Stimulated activated CD4-positive, alpha-beta T cell treated with anti-CD3 and anti-CD28 coated beads, Interleukin-12 subunit alpha, Interleukin-12 subunit beta, amount 100 ng/mL, for 24 hours (primary cell): Measurements from ENCODE around the gene MTCL1.

ENCODE experiments used
- DNase-seq, 2 experiments: peaks; one replicate each; pipeline ENCODE4 v3.0.0-alpha.2; 2020; ENCODE audit warnings: low read depth in 2 of 2

MTCL1 gene

DNA sequence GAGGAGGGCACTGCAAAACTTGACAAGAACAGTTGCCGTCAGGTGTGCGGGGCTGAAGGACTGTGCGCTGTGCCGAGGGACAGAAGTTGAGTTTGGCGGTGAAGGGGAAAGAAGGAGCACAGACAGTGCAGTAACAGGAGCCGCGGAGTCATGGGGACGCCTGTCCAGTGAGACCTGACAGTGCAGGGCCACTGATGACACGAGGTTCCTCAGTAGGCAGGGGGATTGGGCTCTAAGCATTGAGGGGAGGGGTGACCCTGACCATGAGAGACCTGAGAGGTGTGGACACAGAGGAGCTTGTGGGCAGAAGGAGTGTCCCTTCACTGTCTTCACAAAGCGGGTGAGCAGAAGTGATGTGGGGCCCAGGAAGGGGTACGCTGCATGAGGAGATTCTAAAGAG is 104.8 kb downstream of the MTCL1 start:
- DNase-seq = no peak

DNA sequence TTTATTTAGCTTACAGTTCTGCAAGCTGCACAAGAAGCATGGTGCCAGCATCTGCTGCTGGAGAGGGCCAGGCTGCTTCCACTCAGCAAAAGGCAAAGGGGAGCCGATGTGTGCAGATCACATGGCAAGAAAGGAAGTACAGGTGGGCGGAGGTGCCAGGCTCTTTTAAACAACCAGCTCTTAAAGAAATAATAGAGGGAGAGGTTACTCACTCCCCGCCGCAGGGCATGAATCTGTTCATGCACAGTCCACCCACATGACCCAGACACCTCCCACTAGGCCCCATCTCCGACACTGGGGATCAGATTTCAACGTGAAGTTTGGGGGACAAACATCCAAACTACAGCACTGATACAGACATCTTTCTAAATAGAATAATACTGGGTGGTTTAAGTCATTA is 105.8 kb downstream of the MTCL1 start:
- no peak for DNase-seq

DNA sequence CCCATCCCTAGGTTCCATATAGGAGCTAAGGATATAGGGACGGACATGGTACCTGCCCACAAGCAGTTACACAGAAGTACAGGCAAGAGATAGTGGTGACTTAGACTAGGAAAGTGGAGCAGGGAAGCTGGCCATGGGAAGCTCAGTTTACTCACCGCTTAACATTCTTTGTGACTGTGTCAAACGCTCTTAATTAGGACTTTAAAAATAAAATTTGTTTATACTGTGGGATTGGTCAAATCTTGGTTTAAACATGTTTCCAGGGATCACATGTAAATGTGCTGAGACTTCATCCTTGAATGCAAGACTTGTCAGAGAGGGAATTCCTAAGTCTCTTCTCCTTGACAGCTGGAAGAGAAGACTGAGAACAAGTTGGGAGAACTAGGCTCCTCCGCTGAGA is 107.3 kb downstream of the MTCL1 start:
- no peak for DNase-seq

DNA sequence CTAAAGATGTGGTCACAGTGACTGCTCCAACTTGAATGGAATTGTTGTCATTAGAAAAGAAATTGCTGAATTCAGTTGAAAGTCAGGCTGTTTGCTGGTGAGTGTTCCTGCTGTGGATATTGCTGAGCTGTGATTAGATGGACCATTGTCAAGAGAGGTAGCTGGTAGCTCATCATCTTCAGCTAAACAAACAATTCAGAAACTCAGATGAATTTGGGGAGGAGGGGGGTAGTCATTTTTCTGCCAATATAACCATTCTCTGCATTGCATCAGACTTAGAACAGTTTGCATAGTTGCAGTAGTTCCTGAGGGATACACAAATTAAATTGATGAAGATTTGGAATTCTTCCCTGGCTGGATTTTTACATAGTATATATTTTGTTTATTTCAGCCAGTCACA is 108.3 kb downstream of the MTCL1 start:
- no peak for DNase-seq

DNA sequence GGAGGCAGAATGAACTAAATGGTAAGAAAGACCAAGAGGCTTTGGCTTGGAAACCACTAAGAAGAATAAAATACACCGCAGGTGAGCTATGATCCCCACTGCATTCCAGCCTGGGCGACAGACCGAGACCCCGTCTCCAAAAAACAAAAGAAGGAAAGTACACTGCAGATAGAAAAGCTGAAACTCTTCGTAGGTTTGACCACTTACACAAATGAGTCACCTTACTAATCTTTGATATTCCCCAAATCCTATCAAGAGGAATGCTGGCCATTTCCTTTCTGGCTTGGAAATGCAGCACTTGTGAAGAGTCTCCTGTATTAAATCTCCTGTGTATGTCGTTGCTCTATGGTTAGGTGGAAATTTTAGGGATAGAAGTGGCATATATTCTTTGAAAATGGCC is 108.8 kb downstream of the MTCL1 start:
- no peak for DNase-seq

DNA sequence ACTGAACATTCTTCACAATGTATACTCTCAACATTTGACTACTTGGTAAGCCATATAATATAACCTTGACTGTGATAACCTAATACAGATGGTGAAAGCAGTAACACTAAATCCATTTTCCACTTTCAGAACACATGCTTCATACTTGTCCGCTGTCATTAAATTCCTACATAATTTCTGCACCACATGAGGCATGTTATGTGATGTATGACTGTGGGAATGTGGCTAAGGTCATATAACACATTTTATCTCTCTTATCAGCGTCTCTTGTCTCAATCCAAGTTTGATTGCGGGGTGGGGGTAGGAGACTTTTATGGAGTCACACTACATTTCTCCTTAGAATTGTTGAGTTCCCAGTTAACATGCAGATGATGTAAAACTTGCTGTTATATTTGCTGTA is 110.9 kb downstream of the MTCL1 start:
- DNase-seq = no peak

DNA sequence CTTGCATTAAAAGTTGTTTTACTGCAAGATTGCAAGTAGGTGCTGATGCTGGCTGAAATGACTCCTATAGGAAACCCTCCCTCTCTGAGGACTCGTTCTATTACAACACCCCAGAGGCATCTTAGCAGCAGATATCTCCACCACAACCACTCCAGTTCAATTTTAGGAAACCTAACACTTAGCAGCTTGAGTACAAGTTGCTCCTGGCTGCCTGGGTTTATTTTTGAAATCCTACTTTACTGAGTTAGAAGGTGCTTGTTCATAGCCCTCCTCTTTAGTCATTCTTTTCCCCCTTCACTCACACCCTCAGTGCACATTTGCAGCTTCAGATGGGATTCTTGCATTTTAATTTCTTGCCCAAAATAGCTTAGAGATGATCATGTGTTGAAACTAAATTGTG is 111.5 kb downstream of the MTCL1 start:
- no peak for DNase-seq

DNA sequence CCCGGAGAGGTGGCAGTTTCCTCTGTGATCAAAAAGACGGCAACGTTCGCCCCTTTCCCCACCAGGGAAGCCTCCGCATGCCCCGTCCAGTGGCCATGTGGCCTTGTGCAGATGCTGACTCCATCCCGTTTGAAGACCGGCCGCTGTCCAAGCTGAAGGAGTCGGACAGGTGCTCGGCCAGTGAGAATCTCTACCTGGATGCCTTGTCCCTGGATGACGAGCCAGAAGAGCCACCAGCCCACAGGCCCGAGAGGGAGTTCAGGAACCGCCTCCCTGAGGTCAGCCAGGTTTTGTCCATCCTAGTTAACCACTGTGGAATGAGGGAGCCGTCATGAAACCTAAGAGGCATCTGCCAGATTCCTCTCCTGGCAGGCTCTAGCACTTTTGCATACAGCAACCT is 113.6 kb downstream of the MTCL1 start:
- DNase-seq = no peak

DNA sequence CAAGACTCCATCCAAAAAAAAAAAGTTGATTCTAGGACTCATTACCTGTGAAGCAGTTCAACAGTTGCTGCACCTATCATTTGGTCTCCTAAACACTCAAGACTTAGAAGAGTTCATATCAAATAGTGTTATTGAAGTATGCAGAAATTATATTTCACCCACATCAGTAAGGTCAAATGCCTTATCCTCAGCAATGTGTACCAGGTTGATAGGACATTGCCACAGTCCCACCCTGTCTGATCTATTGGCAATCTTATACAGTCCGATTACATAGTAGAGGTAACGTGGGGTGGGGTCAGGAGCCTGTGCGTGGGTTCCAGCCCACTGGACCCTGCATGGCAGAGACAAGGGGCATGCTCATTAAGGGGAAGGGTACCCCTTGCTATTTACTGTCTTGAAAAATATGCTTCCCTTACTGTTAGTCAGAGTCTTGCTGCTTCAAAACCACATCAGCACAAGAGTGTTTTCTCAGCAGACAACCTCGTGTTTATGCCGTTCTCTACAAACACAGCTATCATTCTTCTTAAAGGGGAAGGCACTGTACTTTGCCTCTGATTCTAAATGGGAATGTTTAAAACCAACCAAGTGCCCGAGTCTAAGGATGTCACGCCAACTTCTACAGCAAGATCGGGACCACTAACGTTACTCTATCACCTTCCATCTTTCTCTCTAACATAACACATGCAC is 115.2 kb downstream of the MTCL1 start:
- no peak for DNase-seq

DNA sequence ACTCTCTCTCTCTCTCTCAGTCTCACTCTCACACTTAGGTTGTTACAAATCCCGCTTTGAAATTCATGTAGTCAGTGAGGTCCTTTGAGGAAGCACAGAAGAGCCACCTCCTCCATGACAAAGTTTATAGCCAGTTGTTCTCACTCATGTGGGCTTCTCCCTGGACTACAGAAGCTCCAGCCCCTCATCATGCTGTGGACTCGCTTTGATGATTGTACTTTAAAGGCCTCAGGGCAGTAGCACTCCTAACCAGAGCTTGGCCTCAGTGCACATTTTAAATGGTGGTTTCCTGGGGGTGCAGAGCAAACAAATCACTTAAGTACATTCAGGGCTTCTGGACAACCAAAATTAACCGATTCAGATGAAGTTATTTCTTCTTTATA is 115.7 kb downstream of the MTCL1 start:
- no peak for DNase-seq

DNA sequence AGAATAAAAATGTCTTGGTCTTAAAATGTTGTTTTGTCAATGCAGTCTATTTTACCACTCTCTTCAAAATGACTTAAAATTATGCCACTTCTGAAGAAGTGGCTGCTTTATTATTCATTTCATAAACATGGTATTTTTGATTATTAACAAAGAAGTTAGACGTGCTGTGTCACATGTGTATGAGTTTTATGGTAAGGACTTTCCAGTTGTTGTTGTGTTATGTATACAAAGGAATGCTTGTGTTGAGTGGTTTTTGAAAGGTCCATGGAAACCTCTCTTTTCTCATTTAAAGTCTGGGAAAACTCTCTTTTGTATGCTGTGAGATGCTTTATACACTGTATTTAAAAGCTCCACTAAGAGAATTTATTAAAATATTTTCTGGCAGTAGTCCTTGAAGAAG is 116.2 kb downstream of the MTCL1 start:
- DNase-seq = no peak

DNA sequence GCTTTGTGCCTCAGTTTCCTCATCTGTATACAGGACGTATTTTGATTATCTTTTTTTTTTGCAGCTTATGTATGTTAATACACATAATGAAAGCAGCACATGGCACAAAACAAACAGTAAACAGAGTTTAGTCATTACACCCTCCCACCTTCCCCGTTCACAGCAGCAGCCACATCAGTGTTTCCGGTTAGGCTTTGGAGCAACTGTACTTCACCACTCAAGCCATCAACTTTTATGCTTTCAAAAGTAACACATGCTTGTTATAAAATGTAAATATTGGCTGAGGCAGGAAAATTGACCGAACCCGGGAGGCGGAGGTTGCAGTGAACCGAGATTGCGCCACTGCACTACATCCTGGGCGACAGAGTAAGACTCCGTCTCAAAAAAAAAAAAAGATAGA is 117.3 kb downstream of the MTCL1 start:
- DNase-seq = no peak

DNA sequence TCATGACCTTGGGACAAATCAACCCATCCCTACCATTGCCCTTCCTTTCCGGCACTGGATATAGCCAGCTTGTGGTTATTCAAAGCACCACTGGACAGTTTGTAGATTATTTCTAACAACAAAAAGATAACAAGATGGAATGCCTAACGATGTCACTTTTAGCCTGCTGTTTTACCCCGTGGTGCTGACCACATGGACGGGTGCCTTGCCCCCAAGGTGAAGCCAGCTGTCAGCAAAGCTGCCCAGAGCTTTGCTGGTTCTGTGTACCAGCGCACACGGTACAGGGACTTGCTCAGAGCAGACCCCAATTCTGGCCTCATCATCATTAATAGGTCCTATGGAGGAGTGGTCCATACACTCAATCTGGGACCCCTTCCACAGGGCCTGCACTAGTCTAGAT is 118.2 kb downstream of the MTCL1 start:
- DNase-seq = no peak

DNA sequence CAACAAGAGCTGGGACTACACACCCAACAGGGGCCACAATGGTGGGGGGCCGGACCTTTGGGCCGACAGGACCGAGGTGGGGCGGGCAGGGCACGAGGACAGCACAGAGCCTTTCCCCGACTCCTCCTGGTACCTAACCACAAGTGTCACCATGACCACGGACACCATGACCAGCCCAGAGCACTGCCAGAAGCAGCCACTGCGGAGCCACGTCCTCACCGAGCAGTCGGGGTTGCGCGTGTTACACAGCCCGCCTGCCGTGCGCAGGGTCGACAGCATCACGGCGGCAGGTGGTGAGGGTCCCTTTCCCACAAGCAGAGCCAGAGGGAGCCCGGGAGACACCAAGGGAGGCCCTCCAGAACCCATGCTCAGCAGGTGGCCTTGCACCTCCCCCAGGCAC is 119.5 kb downstream of the MTCL1 start:
- no peak for DNase-seq

DNA sequence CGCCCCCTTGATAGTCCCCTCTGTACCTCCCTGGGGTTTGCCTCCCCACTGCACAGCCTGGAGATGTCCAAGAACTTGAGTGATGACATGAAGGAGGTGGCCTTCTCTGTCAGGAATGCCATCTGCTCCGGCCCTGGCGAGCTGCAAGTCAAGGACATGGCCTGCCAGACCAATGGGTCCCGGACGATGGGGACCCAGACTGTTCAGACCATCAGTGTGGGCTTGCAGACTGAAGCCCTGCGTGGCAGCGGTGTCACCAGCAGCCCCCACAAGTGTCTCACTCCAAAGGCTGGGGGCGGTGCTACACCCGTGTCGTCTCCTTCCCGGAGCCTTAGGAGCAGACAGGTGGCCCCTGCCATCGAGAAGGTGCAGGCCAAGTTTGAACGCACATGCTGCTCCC is 119.9 kb downstream of the MTCL1 start:
- no peak for DNase-seq

DNA sequence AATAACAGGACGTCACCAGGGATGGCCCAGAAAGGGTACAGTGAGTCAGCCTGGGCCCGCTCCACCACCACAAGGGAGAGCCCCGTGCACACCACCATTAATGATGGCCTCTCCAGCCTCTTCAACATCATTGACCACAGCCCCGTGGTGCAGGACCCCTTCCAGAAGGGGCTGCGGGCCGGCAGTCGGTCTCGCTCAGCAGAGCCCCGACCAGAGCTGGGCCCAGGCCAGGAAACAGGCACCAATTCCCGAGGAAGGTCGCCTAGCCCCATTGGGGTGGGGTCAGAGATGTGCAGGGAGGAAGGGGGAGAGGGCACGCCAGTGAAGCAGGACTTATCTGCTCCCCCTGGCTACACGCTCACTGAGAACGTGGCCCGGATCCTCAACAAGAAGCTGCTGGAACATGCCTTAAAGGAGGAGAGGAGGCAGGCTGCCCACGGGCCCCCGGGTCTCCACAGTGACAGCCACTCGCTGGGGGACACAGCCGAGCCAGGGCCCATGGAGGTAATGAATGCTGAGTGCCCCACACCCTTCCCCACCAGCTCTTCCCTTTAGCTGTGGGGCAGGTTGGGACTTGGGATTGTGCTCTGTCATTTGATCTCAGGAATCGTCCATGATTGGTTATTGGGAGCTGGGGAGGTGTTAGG is 120.5 kb downstream of the MTCL1 start:
- no peak for DNase-seq

DNA sequence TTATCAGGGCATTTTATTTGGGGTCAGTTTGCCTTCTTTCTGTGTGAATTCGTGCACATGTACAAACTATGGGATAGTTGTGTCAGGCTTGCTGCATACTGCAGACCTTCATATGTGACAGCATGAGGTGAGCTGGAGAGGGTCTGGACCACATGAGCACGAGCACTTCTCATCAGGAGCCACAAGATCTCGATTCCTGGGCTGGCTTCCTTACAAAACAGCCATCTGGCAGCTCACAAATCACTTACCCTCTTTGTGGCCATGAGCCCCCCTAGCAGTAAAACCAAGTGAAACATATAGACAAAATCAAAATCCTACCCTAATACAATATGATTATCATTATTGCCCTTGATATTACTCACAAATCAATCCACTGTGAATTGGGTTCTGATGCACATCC is 121.2 kb downstream of the MTCL1 start:
- no peak for DNase-seq

DNA sequence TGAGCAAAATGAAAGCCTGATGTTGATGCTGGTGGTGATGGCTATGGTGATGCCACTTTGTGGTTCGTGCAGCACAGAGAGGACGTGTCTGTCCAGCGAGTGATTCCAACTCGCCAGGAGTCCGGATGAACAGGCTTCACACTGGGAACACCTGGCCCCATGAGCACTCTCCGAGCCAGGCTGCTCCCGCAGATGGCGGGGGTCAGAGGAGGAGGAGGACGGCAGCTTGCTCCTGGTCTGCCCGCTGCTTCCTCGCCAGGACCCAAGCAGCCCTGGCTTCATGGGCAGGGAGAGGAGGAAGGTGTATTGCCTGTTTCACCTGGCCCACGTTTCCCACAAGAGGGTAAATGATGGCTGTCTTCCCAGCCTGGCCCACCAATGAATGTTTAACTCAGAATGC is 121.6 kb downstream of the MTCL1 start:
- DNase-seq = no peak

DNA sequence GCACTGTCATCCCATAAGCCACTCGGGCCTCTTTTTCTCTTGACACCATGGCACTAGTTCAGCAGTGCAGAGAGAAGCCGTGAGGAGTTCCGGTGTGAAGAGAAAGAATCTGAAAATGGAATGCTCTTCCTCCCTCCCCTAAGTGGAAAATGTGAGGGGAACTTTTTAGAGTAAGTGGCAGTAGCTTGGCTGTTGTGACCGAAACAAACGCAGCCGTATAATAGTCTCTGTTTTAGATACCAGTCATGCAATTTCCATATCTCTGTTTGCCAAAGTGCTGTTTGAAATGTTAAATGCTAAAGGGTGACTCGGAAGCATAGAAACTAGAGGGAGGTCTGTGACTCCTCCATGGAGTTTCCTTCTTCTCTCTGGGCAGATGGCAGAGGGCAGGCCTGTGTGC is 122.9 kb downstream of the MTCL1 start:
- no peak for DNase-seq

DNA sequence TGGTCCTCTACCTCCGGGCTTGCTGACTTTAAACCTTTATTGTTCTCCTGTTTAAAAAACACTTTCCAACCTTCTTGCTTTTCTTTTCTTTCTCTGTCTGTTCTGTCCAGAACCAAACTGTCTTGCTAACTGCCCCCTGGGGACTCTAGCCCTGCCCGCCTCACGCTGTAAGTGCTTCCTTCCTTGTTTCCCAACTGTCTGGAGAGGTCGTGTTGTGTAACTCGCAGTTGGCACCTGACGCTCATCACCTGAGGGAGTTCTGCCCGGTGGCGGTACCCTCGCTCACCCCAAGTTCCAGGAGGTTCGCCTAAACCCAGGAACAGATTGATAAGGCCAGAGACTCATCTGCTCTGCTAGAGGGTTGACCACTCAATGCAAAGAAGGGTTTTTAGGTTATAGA is 123.4 kb downstream of the MTCL1 start:
- no peak for DNase-seq

DNA sequence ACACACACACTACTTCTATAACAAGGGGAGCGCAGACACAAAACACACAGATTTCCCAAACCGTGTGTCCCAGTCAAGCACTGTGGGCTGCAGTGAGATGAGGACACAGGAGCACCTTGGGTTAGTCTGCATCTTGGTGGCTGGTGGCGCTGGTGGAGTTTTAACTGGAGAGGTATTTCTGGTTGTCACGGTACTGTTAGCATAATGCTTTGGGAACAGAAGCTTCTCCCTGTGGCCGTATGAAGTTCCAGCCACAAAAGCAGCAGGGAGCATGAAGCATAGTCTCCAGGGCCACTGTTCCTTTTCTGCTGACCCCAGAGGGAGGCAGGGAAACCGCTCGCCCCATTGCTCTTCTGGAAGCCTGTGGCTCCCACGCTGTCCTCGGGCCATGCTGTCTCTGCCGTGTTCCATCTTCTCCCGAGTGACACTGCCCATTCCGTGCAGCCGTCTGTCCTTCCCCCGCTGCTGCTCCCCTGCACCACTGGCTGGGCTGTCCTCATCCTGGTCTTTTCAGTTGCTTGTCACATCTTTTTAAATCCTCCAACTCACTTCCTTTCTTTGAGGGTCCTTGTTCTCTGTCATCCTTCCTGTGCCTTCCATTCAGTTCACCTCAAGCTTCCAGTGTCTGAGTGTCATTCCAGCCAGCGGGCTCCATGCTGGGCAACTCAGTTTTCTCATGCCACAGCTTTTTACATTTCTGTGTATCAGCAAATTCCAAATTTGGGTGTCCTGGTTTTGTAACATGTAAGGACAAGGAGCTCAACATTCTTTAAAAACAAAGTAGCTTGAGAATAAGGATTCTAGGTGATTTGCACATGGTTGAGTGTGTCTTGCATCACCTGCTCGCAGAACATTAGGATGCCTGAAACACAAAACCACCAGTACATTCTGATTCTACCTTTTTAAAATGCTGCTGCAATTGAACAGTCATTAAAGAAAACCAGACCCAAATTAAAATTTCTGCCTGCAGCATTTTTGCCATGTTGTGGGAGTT is 125.0 kb downstream of the MTCL1 start:
- DNase-seq = no peak

DNA sequence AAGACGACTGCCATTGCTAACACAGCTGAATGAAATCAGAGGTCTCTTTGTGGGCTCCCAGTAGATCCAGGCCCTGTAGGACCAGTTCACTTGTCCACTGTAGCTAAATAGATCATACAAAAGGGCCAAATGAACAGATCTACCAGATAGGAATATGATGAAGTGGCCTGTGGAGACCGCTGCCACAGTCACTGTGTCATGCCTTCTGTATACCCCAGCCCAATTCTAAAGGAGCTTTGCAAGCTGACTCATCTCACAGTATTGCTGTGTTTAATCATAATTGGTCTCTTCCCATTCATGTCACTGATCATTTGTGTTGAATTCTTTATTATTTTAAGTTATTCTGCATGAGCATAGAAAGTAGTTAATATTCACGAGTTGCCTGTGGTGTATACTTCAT is 125.8 kb downstream of the MTCL1 start:
- no peak for DNase-seq

DNA sequence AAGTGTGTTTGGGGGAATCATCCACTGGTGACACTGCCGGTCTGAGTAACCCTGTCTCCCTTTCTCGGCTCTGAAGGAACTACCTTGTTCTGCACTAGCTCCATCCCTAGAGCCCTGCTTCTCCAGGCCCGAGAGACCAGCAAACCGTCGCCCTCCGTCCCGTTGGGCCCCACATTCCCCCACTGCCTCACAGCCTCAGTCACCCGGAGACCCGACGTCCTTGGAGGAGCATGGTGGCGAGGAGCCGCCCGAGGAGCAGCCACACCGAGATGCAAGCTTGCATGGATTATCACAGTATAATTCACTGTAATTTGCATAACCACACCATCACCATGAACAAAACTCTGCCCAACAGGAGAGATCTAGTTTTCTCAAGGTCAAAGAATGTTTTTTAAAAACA is 126.2 kb downstream of the MTCL1 start:
- no peak for DNase-seq
